Muscle layer of colon (tissue), 2 donors: ENCODE data around the gene ACOXL.

Experiments
- H3K27ac ChIP-seq: one replicate; pipeline ENCODE4 v1.7.0; 2013; ENCODE audit warnings: low read depth, mild to moderate bottlenecking, low read length, moderate library complexity
- H3K27me3 ChIP-seq, 2 donors: one replicate each; pipeline ENCODE4 v1.7.0; 2013; ENCODE audit warnings: low read length in 2 of 2, mild to moderate bottlenecking in 2 of 2; ENCODE audit not compliant: insufficient read depth in 2 of 2, control insufficient read depth in 1 of 2
- H3K36me3 ChIP-seq: one replicate; pipeline ENCODE4 v1.7.0; 2013; ENCODE audit warnings: mild to moderate bottlenecking, low read length; ENCODE audit not compliant: insufficient read depth
- H3K4me1 ChIP-seq: one replicate; pipeline ENCODE4 v1.7.0; 2013; ENCODE audit warnings: mild to moderate bottlenecking, low read length; ENCODE audit not compliant: insufficient read depth
- H3K4me3 ChIP-seq, 2 donors: one replicate each; pipeline ENCODE4 v1.7.0; 2013; ENCODE audit warnings: low read length in 2 of 2, low read depth in 1 of 2, mild to moderate bottlenecking in 1 of 2, moderate library complexity in 1 of 2
- H3K9ac ChIP-seq: one replicate; pipeline ENCODE4 v1.7.0; 2013; ENCODE audit warnings: low read length
- H3K9me3 ChIP-seq: one replicate; pipeline ENCODE4 v1.7.0; 2013; ENCODE audit warnings: mild to moderate bottlenecking, low read length
- donor health status: abdominal sarcoma.
- donor health status: Adenocarcinoma of cecum.

ACOXL gene

DNA sequence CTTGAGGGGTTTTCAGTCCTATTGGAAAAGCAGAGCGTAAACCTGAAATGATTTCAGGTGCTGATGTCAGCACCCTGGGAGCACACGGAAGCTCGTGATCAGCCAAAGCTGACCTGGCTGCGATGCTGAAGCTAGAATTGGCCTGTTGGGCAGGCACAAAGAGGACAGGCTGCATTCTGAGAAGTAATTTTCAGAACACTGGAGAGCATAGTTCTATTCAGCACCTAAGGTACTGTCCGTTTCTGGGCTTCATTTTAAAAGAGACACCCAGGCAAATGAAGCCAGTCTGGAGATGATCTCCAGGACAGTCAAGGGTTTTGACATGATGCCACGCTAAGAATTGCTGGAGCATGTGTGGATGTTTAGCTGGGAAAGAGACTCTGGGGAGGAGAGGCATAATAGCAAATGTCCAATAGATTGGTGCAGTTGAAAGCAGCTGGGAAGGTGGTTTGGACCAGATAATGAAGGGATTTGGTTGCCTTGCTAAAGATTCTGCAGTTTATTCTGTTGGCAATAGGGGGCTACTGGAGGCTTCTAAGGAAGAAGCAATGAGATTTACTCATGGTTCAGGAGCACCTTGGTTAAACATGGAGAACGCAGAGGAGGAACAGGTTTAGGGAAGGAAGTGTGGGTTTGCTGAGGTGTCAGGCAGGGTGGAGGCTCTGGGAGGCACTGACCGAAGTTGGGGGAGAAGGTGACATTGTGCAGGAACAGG, 86.6 kb downstream of the ACOXL start:
- Histone ChIP-seq H3K9me3 (no peaks in the 10 kb centered on the region), H3K4me1 (no peaks in the 10 kb centered on the region)

DNA sequence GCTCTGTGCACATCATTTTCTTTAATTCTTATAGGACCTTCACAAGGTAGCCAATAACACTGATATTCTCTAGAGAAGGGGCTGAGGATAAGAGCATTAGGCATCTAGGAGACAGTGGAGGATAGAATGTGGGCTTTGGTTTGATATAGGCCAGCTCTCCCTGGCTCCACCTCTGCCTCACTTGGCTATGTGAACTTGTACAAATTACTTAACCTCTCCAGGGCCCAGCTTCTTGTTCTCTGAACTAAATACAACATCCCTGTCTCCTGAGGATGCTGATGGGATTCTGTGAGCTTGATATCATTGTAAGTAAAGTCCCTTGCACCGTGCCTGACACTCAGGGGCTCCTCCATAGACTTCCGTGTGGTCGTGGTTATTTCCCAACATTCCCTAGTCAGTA, 87.3 kb downstream of the ACOXL start:
- Histone ChIP-seq H3K9ac (no peak overlapping the region), H3K4me3 (no peak overlapping the region), H3K36me3 (no peaks in the 10 kb centered on the region), H3K4me1 (no peaks in the 10 kb centered on the region), H3K27me3 (no peaks in the 10 kb centered on the region), H3K27ac (no peak overlapping the region), H3K9me3 (no peaks in the 10 kb centered on the region)

More for the DNA sequence above, 86.6 kb downstream of the ACOXL start:
- Histone ChIP-seq H3K27me3 (no peaks in the 10 kb centered on the region), H3K36me3 (no peaks in the 10 kb centered on the region), H3K4me3 (no peak overlapping the region), H3K27ac (no peak overlapping the region), H3K9ac (no peak overlapping the region)

DNA sequence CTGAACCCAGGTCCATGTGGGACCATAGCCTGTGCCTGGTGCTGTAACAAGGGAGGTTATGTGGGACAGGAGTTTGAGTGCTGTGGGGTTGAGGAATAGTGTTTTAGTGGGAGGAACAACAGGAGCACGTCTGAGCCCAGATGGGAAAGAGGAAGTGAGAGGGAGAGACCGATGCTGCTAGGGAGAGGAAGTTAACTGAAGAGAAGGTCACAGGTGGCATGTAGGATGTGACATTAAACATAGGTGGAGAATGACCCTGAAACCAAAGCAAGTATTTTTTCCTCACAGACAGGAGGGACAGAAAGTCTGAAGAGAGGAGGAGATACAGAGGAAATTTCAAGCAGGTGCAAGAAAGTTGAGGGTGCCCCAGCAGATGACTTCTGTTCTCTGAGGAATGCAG, 87.8 kb downstream of the ACOXL start:
- Histone ChIP-seq H3K27me3 (no peaks in the 10 kb centered on the region), H3K4me3 (no peak overlapping the region), H3K36me3 (no peaks in the 10 kb centered on the region), H3K9me3 (no peaks in the 10 kb centered on the region), H3K4me1 (no peaks in the 10 kb centered on the region), H3K9ac (no peak overlapping the region), H3K27ac (no peak overlapping the region)

DNA sequence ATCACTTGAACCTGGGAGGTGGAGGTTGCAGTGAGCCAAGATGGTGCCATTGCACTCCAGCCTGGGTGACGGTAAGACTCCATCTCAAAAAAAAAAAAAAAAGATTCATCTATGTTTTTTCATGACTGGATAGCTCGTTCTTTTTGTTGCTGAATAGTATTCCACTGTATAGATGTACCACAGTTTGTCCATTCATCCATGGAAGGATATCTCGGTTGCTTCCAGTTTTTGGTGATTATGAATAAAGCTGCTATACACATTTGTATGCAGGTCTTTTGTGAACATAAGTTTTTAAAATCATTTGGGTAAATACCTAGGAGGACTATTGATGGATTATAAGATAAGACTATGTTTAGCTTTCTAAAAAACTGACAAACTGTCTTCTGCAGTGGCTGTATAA, 90.8 kb downstream of the ACOXL start:
- Histone ChIP-seq H3K36me3 (no peaks in the 10 kb centered on the region), H3K4me1 (no peaks in the 10 kb centered on the region), H3K9me3 (no peaks in the 10 kb centered on the region), H3K27me3 (no peaks in the 10 kb centered on the region), H3K9ac (no peak overlapping the region), H3K27ac (no peak overlapping the region), H3K4me3 (no peak overlapping the region)

DNA sequence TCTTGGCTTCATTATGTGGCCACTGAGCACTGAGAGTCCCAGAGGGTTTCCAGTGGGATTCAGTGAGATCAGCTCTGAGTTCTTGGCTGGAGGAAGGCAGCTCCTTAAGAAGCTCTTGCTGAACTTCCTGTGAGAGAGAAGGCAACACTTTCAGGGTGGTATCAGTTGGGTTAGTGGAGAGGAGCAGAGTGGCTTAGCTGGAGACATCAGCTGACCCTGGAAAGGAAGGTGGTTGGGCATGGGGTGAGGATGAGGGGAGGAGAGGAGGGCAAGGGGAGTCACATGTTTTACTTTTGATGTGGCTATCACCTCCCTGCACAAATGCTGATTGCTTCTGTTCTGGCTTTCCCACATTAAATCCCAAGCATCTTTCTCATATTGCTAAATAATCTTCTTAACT, 95.1 kb downstream of the ACOXL start:
- H3K9ac ChIP-seq = no peak overlapping the region
- H3K27me3 ChIP-seq = peaks cover 0 to 4% of the 10 kb centered on the region in 2 donors
- H3K36me3 ChIP-seq = no peaks in the 10 kb centered on the region
- no peaks in the 10 kb centered on the region for H3K4me1 ChIP-seq
- no peak overlapping the region for H3K4me3 ChIP-seq
- no peak overlapping the region for H3K27ac ChIP-seq
- no peaks in the 10 kb centered on the region for H3K9me3 ChIP-seq

DNA sequence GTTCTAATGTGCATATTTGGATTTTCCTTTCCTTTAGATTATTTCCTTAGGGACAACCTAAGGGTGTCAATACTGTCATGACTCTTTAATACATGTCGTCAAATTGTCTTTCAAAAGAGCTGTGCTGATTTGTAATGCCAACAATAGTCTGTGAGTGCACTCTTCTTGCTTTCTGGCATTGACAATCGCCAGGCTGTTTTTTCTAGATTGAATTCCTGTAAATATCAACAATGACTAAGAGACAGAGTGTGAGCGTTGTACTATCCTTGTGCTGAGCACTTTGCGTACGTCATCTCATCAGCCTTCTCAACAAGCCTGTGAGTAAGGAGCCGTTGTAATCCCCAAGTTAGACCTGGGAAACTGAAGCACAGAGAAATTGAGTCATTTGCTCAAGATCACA, 96.0 kb downstream of the ACOXL start:
- no peak overlapping the region for H3K9ac ChIP-seq
- no peaks in the 10 kb centered on the region for H3K36me3 ChIP-seq
- no peak overlapping the region for H3K4me3 ChIP-seq
- H3K4me1 ChIP-seq = no peaks in the 10 kb centered on the region
- H3K27ac ChIP-seq = no peak overlapping the region
- H3K9me3 ChIP-seq = no peaks in the 10 kb centered on the region
- peaks cover 0 to 4% of the 10 kb centered on the region in 2 donors for H3K27me3 ChIP-seq

DNA sequence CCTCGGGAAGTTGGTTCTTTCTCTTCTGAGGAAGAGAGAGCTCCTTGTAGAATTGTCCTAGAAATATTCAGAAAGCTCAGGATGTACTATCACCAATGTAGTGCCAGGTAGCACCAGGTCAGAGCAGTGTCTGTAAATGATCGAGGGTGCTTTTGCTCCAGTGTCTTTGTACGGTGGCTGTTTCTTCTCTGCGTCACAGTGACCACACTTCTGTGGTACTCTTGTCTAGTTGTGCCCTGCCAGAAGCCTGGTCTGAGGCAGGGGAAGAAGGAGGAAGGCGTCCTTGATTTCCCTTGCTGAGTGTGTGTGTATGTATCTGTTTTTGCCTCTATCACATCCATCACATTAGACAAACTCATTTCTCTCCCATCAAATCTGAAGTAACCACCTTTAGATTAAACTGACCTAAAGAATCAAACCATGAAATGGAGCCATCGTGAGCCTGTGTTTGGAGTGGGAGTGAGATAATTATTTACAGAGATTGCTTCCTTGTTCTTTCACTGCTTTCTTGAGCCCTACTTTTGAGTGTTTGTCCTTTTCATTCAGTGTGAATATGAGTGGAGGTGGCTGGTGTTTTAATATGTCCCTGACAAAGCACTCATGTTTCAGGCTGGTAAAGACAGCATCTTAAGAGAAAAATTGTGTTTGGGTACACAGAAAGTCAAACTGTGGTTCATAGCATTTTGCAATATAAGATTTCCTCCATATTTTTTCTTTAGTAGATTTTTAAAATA, 97.2 kb downstream of the ACOXL start:
- H3K27ac ChIP-seq = no peak overlapping the region

GRCh38 chr2:110832740-110833139, 100.4 kb downstream of the ACOXL start:
- no peak overlapping the region for H3K9ac ChIP-seq
- no peaks in the 10 kb centered on the region for H3K9me3 ChIP-seq
- H3K4me3 ChIP-seq = no peak overlapping the region
- H3K36me3 ChIP-seq = no peaks in the 10 kb centered on the region
- no peaks in the 10 kb centered on the region for H3K4me1 ChIP-seq
- no peak overlapping the region for H3K27ac ChIP-seq
- peaks cover 0 to 4% of the 10 kb centered on the region in 2 donors for H3K27me3 ChIP-seq

More for the DNA sequence above, 97.2 kb downstream of the ACOXL start:
- Histone ChIP-seq H3K4me1 (no peaks in the 10 kb centered on the region), H3K9me3 (no peaks in the 10 kb centered on the region), H3K36me3 (no peaks in the 10 kb centered on the region), H3K27me3 (peaks cover 0 to 4% of the 10 kb centered on the region in 2 donors), H3K4me3 (no peak overlapping the region), H3K9ac (no peak overlapping the region)

GRCh38 chr2:110834134-110834827, 101.9 kb downstream of the ACOXL start:
- Histone ChIP-seq H3K27me3 (peaks cover 0 to 4% of the 10 kb centered on the region in 2 donors), H3K27ac (no peak overlapping the region), H3K36me3 (no peaks in the 10 kb centered on the region), H3K4me1 (no peaks in the 10 kb centered on the region), H3K4me3 (no peak overlapping the region), H3K9me3 (no peaks in the 10 kb centered on the region), H3K9ac (no peak overlapping the region)

GRCh38 chr2:110836671-110837070, 104.3 kb downstream of the ACOXL start:
- Histone ChIP-seq H3K27ac (no peak overlapping the region), H3K27me3 (no peaks in the 10 kb centered on the region), H3K9ac (no peak overlapping the region), H3K4me3 (no peak overlapping the region), H3K4me1 (no peaks in the 10 kb centered on the region), H3K9me3 (no peaks in the 10 kb centered on the region), H3K36me3 (no peaks in the 10 kb centered on the region)

DNA sequence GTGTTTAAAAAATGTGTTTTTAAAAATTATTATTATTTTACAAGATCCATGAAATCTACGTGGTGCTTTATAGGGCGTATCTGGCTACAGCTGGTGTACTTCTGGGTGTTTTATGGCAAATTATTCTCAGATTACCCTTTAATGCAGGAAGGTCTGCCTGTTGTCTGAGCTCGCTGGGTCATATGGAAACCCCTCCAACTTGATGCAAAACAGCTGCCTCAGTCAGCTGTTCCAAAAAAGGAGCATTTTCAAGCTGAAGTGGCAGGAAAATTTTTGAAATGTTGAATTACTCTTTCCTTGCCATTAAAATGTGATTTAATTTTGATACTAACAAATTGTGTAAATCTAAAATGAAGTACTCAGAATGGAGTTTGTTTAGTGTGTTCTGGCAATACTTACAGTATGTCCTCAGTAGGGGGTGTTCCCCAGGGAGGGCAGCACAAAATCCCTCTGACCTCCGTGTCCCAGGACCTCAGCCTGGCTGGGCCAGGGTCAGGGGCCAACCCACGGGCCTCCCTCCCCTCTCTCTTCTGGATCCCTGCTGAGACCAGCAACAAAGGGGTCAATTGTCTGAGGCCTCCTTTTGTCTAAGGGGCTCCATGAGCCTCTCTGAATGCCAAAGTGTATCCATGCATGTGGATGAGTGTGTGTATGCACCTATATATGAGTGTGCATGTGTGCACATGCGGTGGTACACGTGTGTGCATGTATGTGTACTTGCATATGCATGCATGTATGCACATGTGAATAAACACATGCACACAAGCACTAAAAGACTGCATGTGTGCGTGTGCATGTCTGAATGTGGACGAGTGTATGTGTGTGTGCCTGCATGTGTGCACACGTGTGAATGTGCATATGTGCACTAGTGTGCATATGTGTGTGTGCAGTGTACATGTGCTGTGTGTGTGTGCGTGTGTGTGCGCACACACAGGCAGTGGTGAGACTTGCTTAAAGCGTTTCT, 105.4 kb downstream of the ACOXL start:
- H3K9me3 ChIP-seq = no peaks in the 10 kb centered on the region
- H3K36me3 ChIP-seq = no peaks in the 10 kb centered on the region
- H3K27me3 ChIP-seq = no peaks in the 10 kb centered on the region
- H3K9ac ChIP-seq = no peak overlapping the region
- H3K27ac ChIP-seq = no peak overlapping the region
- H3K4me1 ChIP-seq = no peaks in the 10 kb centered on the region
- H3K4me3 ChIP-seq = no peak overlapping the region
